ENCODE results near the gene KLC4. TPM values are rescaled to one million over a fixed set of nuclear protein-coding genes. Genes with fewer than 3 reads are reported as not detected.
"Not testable (repeated sequence)": the region's sequence is repeated elsewhere in the genome, so short reads cannot be mapped to it uniquely, and the experiment has no call there.

KLC4 gene
- total RNA-seq, 1 experiment from 2014 or later = 13.8 TPM

DNA sequence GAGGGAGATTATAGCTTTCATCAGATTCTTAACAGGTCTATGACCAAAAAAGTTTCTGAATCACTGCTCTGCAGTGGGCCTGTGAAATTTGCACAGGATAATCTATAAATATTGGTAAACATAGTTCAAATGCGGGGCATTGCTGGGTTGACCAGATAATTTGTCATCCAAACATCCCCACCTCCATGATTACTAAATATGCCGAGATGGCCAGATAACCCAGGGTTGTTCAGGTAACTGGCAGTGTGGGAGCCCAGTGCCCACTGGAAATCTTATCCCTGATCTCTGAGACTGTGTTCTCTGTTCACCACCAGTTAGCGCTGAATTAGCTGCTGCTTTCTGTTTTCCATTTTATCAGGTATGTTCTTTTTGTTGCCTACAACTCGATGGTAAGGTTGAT is 38.1 kb downstream of the KLC4 start:
- H3K4me3 ChIP-seq (ENCODE audit: low read length) = no peak overlapping the region
- no peaks in the 10 kb centered on the region for H3K36me3 ChIP-seq (ENCODE audit: insufficient read depth, low read length)
- no peak for DNase-seq
- H2AFZ ChIP-seq (ENCODE audit: low read length) = no peak overlapping the region
- H3K27me3 ChIP-seq (ENCODE audit: low read length) = no peaks in the 10 kb centered on the region
- H3K4me2 ChIP-seq (ENCODE audit: low read depth, low read length, poor library complexity, severe bottlenecking) = no peak overlapping the region
- no peak overlapping the region for H3K27ac ChIP-seq (ENCODE audit: low read length)
- no peaks in the 10 kb centered on the region for H3K9me3 ChIP-seq (ENCODE audit: low read length)
- no peak overlapping the region for H3K9ac ChIP-seq (ENCODE audit: low read length)
- H3K9me2 ChIP-seq (replicated peaks; ENCODE audit: insufficient read depth, low read length) = no peaks in the 10 kb centered on the region
- H3K79me2 ChIP-seq (ENCODE audit: low read length) = no peaks in the 10 kb centered on the region
- H3K4me1 ChIP-seq (ENCODE audit: low read length) = peaks cover 27% of the 10 kb centered on the region
- no peaks in the 10 kb centered on the region for H4K20me1 ChIP-seq (ENCODE audit: insufficient read depth, low read depth, low read length)

DNA sequence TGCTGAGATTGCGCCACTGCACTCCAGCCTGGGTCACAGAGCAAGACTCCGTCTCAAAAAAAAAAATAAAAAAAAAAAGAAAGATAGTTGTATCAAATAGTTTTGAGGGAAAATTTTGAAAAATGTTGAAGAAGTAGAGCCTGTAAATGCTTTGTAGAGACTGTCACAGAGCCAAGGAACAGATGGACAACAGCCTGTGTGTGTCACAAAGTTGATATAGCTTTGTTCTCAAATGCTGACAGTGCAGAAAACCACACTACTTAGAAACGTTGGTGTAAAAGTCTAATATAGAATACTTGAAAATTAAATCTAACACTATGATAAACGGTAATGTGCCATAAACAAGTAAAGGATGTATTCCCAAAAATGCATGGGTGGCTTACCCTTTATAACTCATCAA is 42.1 kb downstream of the KLC4 start:
- no peak overlapping the region for H3K27ac ChIP-seq (ENCODE audit: low read length)
- H3K9me3 ChIP-seq (ENCODE audit: low read length) = no peaks in the 10 kb centered on the region
- H3K4me3 ChIP-seq (ENCODE audit: low read length) = no peak overlapping the region
- no peak overlapping the region for H3K4me2 ChIP-seq (ENCODE audit: low read depth, low read length, poor library complexity, severe bottlenecking)
- H2AFZ ChIP-seq (ENCODE audit: low read length) = no peak overlapping the region
- peaks cover 13% of the 10 kb centered on the region for H3K4me1 ChIP-seq (ENCODE audit: low read length)
- no peaks in the 10 kb centered on the region for H3K36me3 ChIP-seq (ENCODE audit: insufficient read depth, low read length)
- H4K20me1 ChIP-seq (ENCODE audit: insufficient read depth, low read depth, low read length) = no peaks in the 10 kb centered on the region
- no peak for DNase-seq
- no peak overlapping the region for H3K9ac ChIP-seq (ENCODE audit: low read length)
- no peaks in the 10 kb centered on the region for H3K79me2 ChIP-seq (ENCODE audit: low read length)
- no peaks in the 10 kb centered on the region for H3K27me3 ChIP-seq (ENCODE audit: low read length)
- H3K9me2 ChIP-seq (replicated peaks; ENCODE audit: insufficient read depth, low read length) = no peaks in the 10 kb centered on the region

DNA sequence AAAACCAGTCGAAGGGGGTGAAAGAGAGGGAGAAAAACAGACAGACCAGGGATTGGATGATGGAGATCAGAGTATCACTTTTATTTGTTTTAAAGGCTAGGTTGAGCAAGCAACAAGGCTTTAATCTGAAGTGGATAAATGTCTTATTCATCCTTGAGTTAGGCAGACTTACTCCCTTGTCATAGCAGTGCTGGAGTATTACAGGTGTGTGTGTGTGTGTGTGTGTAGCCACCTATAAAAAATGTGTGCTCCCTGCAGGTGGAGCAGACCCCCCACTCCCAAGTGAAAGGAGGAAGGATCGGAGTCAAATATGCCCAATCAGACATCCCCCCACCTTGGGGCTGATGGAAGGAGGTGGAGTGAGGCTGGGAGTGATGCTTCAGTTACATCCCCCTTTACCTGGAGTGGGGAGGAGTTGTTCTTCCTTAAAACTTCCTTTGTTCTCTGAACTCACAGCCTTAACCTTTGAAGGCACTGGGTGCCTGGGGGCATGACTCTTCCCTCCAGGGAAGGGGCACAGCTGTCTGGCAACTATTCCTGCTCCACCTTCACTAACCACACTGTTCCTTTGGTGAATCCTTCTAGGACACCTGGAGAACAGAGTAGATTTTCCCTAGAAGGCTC is 43.9 kb downstream of the KLC4 start:
- Histone ChIP-seq H3K4me3 (ENCODE audit: low read length) (no peak overlapping the region), H3K27ac (ENCODE audit: low read length) (no peak overlapping the region), H3K9me3 (ENCODE audit: low read length) (no peaks in the 10 kb centered on the region), H3K9ac (ENCODE audit: low read length) (no peak overlapping the region), H3K36me3 (ENCODE audit: insufficient read depth, low read length) (no peaks in the 10 kb centered on the region), H3K27me3 (ENCODE audit: low read length) (no peaks in the 10 kb centered on the region), H3K4me1 (ENCODE audit: low read length) (no peaks in the 10 kb centered on the region), H3K4me2 (ENCODE audit: low read depth, low read length, poor library complexity, severe bottlenecking) (no peak overlapping the region), H4K20me1 (ENCODE audit: insufficient read depth, low read depth, low read length) (no peaks in the 10 kb centered on the region), H3K79me2 (ENCODE audit: low read length) (no peaks in the 10 kb centered on the region), H3K9me2 (replicated peaks; ENCODE audit: insufficient read depth, low read length) (no peaks in the 10 kb centered on the region), H2AFZ (ENCODE audit: low read length) (no peak overlapping the region)
- no peak for DNase-seq

DNA sequence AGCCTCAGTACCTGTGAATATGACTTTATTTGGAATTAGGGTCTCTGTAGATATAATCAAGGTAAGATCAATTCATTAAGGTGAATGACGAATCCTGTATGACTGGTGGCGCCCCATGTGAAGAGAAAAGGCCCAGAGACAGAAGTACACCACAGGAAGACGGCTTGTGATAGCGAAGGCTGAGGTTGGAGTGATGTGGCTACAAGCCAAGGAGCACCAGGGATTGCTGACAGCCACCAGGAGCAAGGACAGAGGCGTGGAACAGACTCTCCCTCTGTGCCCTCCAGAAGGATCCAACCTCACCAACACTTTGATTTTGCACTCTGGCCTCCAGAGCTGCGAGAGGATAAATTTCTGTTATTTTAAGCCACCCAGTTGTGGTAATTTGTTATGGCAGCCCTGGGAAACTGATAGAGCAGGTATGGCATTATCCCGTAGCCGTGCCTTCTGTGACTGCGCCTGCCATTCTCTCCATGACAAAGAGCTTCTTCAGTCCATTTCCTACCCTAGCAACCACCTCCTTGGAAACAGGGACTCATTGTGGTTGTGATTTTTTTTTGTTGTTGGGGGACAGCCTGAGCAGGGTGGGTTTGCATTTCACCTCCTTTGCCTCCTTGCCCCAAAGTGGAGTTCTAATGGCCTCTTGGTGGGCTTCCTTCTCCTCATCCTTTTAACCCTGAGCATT is 46.2 kb downstream of the KLC4 start:
- Histone ChIP-seq H4K20me1 (ENCODE audit: insufficient read depth, low read depth, low read length) (no peaks in the 10 kb centered on the region), H3K27ac (ENCODE audit: low read length) (no peak overlapping the region), H3K4me2 (ENCODE audit: low read depth, low read length, poor library complexity, severe bottlenecking) (no peak overlapping the region), H3K9me2 (replicated peaks; ENCODE audit: insufficient read depth, low read length) (no peaks in the 10 kb centered on the region), H3K9ac (ENCODE audit: low read length) (no peak overlapping the region), H2AFZ (ENCODE audit: low read length) (no peak overlapping the region), H3K9me3 (ENCODE audit: low read length) (no peaks in the 10 kb centered on the region), H3K4me3 (ENCODE audit: low read length) (no peak overlapping the region), H3K27me3 (ENCODE audit: low read length) (no peaks in the 10 kb centered on the region), H3K4me1 (ENCODE audit: low read length) (no peaks in the 10 kb centered on the region), H3K36me3 (ENCODE audit: insufficient read depth, low read length) (no peaks in the 10 kb centered on the region), H3K79me2 (ENCODE audit: low read length) (no peaks in the 10 kb centered on the region)
- no peak for DNase-seq

DNA sequence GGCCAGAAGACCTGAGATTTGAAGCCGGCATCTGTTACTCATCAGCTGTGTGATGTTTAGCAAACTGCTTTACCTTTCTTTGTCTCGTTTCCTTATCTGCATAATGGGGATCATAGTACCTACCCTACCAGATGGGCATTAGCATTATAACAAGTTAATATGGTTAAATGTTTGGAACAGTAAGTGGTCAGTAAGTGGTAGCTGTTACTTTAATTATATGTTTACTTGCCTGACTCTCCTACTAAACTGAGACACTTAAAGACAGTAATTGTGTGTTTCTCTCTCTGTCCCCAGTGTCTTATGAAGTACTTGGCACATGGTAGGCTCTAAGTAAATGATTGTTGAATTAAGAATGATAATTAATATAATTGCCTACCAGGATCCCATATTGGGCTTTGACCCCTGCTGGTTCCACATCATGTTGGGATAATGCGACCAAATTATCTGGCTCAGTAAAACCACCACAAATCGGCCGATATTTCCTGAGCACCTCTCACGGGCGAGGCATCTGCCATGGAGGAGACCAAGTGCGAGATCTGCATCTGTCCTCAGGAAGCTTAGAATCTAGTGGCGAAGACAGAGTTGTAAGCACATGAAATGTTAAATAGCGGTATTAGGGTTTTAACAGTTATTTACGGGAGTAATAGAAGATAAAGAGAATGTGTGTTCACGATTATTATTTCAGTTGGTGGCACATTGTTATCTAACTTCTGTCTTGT is 48.1 kb downstream of the KLC4 start:
- H3K9me3 ChIP-seq (ENCODE audit: low read length) = no peaks in the 10 kb centered on the region
- H3K79me2 ChIP-seq (ENCODE audit: low read length) = no peaks in the 10 kb centered on the region
- no peak overlapping the region for H3K9ac ChIP-seq (ENCODE audit: low read length)
- H3K4me1 ChIP-seq (ENCODE audit: low read length) = no peaks in the 10 kb centered on the region
- no peaks in the 10 kb centered on the region for H3K36me3 ChIP-seq (ENCODE audit: insufficient read depth, low read length)
- H3K4me3 ChIP-seq (ENCODE audit: low read length) = no peak overlapping the region
- no peaks in the 10 kb centered on the region for H4K20me1 ChIP-seq (ENCODE audit: insufficient read depth, low read depth, low read length)
- H3K4me2 ChIP-seq (ENCODE audit: low read depth, low read length, poor library complexity, severe bottlenecking) = no peak overlapping the region
- H3K27ac ChIP-seq (ENCODE audit: low read length) = no peak overlapping the region
- H2AFZ ChIP-seq (ENCODE audit: low read length) = no peak overlapping the region
- no peak for DNase-seq
- H3K9me2 ChIP-seq (replicated peaks; ENCODE audit: insufficient read depth, low read length) = no peaks in the 10 kb centered on the region
- no peaks in the 10 kb centered on the region for H3K27me3 ChIP-seq (ENCODE audit: low read length)

DNA sequence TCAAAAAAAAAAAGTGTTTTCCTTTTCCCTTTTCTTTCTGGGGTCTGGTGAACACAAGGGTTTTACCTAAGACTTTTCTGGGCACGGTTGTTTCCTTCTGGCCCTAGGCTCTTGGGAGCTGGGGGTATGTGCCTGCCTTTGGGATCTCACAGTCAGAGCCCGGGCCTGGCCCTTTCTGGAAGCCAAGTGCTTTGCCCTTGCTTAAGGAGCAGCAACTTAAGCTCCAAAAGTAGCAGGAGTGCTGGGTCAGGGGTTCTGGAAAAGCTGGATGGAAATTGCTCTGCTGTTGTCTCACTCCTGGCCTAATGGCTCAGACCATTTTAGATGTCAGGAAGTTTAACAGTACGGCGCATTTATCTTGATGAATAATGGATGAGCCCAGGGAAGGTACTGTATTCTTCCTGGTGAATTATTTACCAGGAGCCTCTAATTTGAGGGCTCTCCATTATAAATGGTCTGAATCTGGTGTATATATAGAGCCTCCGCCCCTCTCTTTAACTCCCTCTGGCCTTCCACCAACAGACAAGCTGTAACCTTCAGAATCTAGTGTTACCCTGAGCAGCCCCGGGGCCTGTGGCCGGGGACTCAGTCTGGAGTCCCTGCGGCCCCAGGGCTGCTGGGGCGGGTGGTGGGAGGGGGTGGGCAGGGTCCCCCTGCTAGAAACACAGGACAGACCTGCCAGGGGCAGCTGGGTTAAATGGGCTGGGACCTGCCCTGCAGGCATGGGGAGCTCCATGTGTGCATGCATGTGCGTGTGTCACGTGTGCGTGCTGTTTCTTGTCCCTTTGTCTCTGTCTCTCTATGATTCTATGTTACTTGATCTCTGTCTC is 54.2 kb downstream of the KLC4 start:
- no peak for DNase-seq
- no peak overlapping the region for H3K27ac ChIP-seq (ENCODE audit: low read length)
- H3K9ac ChIP-seq (ENCODE audit: low read length) = no peak overlapping the region
- no peak overlapping the region for H3K4me2 ChIP-seq (ENCODE audit: low read depth, low read length, poor library complexity, severe bottlenecking)
- H3K9me3 ChIP-seq (ENCODE audit: low read length) = no peaks in the 10 kb centered on the region
- H4K20me1 ChIP-seq (ENCODE audit: insufficient read depth, low read depth, low read length) = no peaks in the 10 kb centered on the region
- H3K36me3 ChIP-seq (ENCODE audit: insufficient read depth, low read length) = no peaks in the 10 kb centered on the region
- no peak overlapping the region for H2AFZ ChIP-seq (ENCODE audit: low read length)
- no peaks in the 10 kb centered on the region for H3K79me2 ChIP-seq (ENCODE audit: low read length)
- H3K4me3 ChIP-seq (ENCODE audit: low read length) = no peak overlapping the region
- H3K27me3 ChIP-seq (ENCODE audit: low read length) = no peaks in the 10 kb centered on the region
- no peaks in the 10 kb centered on the region for H3K4me1 ChIP-seq (ENCODE audit: low read length)
- no peaks in the 10 kb centered on the region for H3K9me2 ChIP-seq (replicated peaks; ENCODE audit: insufficient read depth, low read length)

DNA sequence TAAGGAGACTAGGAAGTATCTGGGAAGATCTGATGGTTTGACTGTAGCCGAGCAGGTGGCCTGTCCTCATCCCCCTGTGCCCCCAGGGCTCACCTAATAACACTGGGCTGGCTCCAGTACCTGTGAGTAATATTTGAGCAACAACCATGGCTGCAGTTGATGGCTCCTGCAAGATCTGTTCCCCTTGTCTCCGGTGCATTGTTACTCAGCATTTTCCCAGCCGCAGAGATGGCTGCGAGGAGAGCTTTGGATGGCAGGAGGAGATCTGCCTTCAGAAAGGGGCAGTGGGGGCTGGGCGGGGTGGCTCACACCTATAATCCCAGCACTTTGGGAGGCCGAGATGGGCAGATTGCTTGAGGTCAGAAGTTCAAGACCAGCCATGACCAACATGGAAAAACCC is 55.9 kb downstream of the KLC4 start:
- Histone ChIP-seq H3K4me3 (ENCODE audit: low read length) (no peak overlapping the region), H3K9me2 (replicated peaks; ENCODE audit: insufficient read depth, low read length) (no peaks in the 10 kb centered on the region), H3K79me2 (ENCODE audit: low read length) (no peaks in the 10 kb centered on the region), H3K27me3 (ENCODE audit: low read length) (no peaks in the 10 kb centered on the region), H4K20me1 (ENCODE audit: insufficient read depth, low read depth, low read length) (no peaks in the 10 kb centered on the region), H3K36me3 (ENCODE audit: insufficient read depth, low read length) (no peaks in the 10 kb centered on the region), H3K4me2 (ENCODE audit: low read depth, low read length, poor library complexity, severe bottlenecking) (no peak overlapping the region), H3K27ac (ENCODE audit: low read length) (no peak overlapping the region), H3K9ac (ENCODE audit: low read length) (no peak overlapping the region), H2AFZ (ENCODE audit: low read length) (no peak overlapping the region), H3K4me1 (ENCODE audit: low read length) (no peaks in the 10 kb centered on the region), H3K9me3 (ENCODE audit: low read length) (no peaks in the 10 kb centered on the region)
- no peak for DNase-seq

DNA sequence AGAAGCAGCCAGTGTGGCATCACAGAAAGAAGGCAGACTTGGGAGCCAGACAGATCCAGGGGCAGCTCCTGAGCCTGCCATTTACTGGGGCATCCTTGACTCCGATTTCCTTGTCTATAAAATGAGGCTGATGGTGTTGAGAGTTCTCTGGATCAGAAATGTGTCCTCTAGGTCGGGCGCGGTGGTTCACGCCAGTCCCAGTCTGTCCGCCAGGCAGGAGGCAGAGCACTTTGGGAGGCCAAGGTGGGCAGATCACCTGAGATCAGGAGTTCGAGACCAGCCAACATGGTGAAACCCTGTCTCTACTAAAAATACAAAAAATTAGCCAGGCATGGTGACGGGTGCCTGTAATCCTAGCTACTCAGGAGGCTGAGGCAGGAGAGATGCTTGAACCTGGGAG is 58.0 kb downstream of the KLC4 start:
- H3K27ac ChIP-seq (ENCODE audit: low read length); H3K9ac ChIP-seq (ENCODE audit: low read length); H3K9me3 ChIP-seq (ENCODE audit: low read length); H3K79me2 ChIP-seq (ENCODE audit: low read length); H3K4me3 ChIP-seq (ENCODE audit: low read length); H3K4me1 ChIP-seq (ENCODE audit: low read length); H2AFZ ChIP-seq (ENCODE audit: low read length); H3K27me3 ChIP-seq (ENCODE audit: low read length); H3K36me3 ChIP-seq (ENCODE audit: insufficient read depth, low read length); DNase-seq; H4K20me1 ChIP-seq (ENCODE audit: insufficient read depth, low read depth, low read length); H3K9me2 ChIP-seq (replicated peaks; ENCODE audit: insufficient read depth, low read length); H3K4me2 ChIP-seq (ENCODE audit: low read depth, low read length, poor library complexity, severe bottlenecking): not testable (repeated sequence)
